ENCODE results near the gene MAST2.
A peak's percentile ranks its signal among the peaks of the same experiment; 100 is the strongest.

Gene MAST2

DNA sequence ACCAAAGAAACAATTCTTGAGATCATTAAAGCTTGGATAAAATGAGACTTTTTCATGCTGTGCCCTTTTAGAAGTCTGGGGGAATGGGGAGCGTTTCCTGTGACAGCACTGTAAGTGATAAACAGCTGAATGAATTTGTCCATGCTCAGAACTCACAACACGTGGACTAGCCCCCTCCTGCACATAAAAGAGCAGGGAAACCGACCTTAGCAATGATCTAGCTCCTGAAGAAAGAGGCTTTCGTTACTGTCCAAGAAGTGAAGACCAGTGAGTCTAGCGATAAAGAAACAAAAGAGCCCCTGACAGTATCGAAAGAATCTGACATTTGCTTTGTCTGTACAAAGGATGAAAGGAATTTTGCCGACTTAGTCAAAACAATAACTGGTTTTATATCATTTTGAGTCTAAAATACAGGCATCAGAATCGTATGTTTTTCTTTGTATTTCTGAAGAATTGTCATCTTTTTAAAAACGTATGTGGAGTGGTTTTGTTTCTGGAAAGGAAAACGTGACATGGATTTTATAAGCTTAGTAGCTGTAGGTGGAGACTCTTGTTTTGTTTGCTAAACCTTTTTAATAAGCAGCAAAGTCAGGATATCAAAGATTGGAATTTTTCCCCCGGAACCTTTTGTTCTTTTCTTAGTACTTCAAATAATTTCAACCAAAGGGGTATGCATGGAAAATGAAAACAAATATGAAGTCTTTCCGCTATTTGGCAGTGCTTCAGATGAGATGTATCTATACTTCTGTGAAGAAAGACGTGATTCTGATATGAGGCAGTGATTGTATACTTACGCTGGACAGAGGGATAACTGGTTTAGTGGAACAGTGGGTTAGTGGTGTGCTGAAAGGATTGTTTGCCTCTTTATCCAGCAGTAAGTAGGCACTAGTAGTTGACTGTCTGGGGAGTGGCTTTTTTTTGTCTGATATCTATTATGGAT lies 61.0 kb downstream of the MAST2 start:
- no peak overlapping the region for H2BK12ac ChIP-seq (ENCODE audit: low read length)
- H3K4me2 ChIP-seq (ENCODE audit: insufficient read depth, low read length, poor library complexity, severe bottlenecking), result no peak overlapping the region
- H3K18ac ChIP-seq (ENCODE audit: low read length), result no peak overlapping the region
- no peak overlapping the region for H2BK5ac ChIP-seq (ENCODE audit: low read length)
- H2AFZ ChIP-seq (ENCODE audit: low read length), result peak overlapping the region; percentile 1
- no peaks in the 10 kb centered on the region for H3K27me3 ChIP-seq (ENCODE audit: control insufficient read depth in 3 of 3, insufficient read depth in 3 of 3, low read depth in 1 of 3, low read length in 3 of 3)
- no peaks in the 10 kb centered on the region for H3K9me3 ChIP-seq (replicated peaks in 1 of 2; ENCODE audit: control insufficient read depth in 2 of 2, insufficient read depth in 1 of 2, low read depth in 1 of 2, low read length in 2 of 2)
- no peak overlapping the region for H2BK15ac ChIP-seq (ENCODE audit: low read length)
- H3K4ac ChIP-seq (ENCODE audit: low read length), result no peak overlapping the region
- H2BK120ac ChIP-seq (ENCODE audit: low read depth, low read length), result no peak overlapping the region
- WGBS, 2 donors (ENCODE audit: extremely low coverage in 2 of 2, insufficient read length in 2 of 2, insufficient replicate concordance in 1 of 2), result no CpG with 5 or more reads among the region's 14 CpGs
- no peaks in the 10 kb centered on the region for H3K79me1 ChIP-seq (ENCODE audit: low read depth, low read length)
- H4K8ac ChIP-seq (ENCODE audit: low read depth, low read length), result no peak overlapping the region
- no peaks in the 10 kb centered on the region for H3K36me3 ChIP-seq (replicated peaks in 1 of 2; ENCODE audit: control insufficient read depth in 2 of 2, insufficient read depth in 2 of 2, low read length in 2 of 2)
- DNase-seq (ENCODE audit: low spot score), result no peak
- H3K14ac ChIP-seq (ENCODE audit: low read length), result no peak overlapping the region
- no peak overlapping the region for H4K91ac ChIP-seq (ENCODE audit: low read depth, low read length, poor library complexity)
- H3K4me3 ChIP-seq (ENCODE audit: low read length in 2 of 2), result no peak overlapping the region
- no peak overlapping the region for H3K27ac ChIP-seq (replicated peaks; ENCODE audit: low read length)
- H3K4me1 ChIP-seq (ENCODE audit: control insufficient read depth in 2 of 2, insufficient read depth in 1 of 2, low read depth in 1 of 2, low read length in 2 of 2), result peaks cover 0 to 12% of the 10 kb centered on the region in 2 donors
- no peak overlapping the region for H3K9ac ChIP-seq (ENCODE audit: low read depth, low read length, poor library complexity)
- H2AK5ac ChIP-seq (ENCODE audit: low read depth, low read length), result no peak overlapping the region
- H3K23ac ChIP-seq (ENCODE audit: low read depth, low read length, poor library complexity), result no peak overlapping the region

DNA sequence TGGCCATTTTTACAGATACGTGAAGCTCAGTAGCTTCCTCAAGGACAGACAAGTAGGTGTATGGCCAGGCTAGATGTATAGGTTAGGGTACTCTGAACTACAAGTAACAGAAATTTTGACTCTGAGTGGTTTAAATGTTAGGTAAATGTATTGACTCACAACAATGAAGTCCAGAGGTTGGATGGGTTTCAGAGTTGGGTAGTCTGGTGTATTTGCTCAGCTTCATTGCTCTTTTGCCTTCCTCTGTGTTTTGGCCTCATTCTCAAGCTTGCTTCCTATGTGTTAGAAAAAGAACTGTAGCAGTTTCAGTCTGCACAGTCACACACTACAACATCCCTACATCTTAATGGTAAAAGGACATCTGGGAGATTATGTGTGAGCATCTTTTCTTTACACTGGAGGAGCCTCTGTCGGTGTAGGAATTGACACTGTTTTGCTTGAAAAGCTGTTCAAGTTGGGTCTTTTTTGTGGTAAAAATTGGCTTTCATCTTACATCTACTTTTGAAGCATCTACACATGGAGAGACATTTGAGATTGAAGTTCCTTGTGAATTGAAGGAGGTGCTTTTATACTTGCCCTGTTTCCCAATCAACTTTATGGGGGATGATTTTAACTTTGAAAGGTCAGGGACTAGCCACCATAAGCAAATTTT lies 64.4 kb downstream of the MAST2 start:
- no CpG with 5 or more reads among the region's 2 CpGs for WGBS, 2 donors (ENCODE audit: extremely low coverage in 2 of 2, insufficient read length in 2 of 2, insufficient replicate concordance in 1 of 2)
- Histone ChIP-seq H3K14ac (ENCODE audit: low read length) (no peak overlapping the region), H2BK15ac (ENCODE audit: low read length) (no peak overlapping the region), H3K9ac (ENCODE audit: low read depth, low read length, poor library complexity) (no peak overlapping the region), H2BK5ac (ENCODE audit: low read length) (no peak overlapping the region), H4K91ac (ENCODE audit: low read depth, low read length, poor library complexity) (no peak overlapping the region), H3K36me3 (replicated peaks in 1 of 2; ENCODE audit: control insufficient read depth in 2 of 2, insufficient read depth in 2 of 2, low read length in 2 of 2) (no peaks in the 10 kb centered on the region), H3K27me3 (ENCODE audit: control insufficient read depth in 3 of 3, insufficient read depth in 3 of 3, low read depth in 1 of 3, low read length in 3 of 3) (no peaks in the 10 kb centered on the region), H3K4me1 (ENCODE audit: control insufficient read depth in 2 of 2, insufficient read depth in 1 of 2, low read depth in 1 of 2, low read length in 2 of 2) (peaks cover 0 to 12% of the 10 kb centered on the region in 2 donors), H2BK12ac (ENCODE audit: low read length) (no peak overlapping the region), H3K9me3 (replicated peaks in 1 of 2; ENCODE audit: control insufficient read depth in 2 of 2, insufficient read depth in 1 of 2, low read depth in 1 of 2, low read length in 2 of 2) (no peaks in the 10 kb centered on the region), H3K4ac (ENCODE audit: low read length) (no peak overlapping the region), H3K4me3 (ENCODE audit: low read length in 2 of 2) (no peak overlapping the region), H2AFZ (ENCODE audit: low read length) (no peak overlapping the region), H2BK120ac (ENCODE audit: low read depth, low read length) (no peak overlapping the region), H2AK5ac (ENCODE audit: low read depth, low read length) (no peak overlapping the region), H3K23ac (ENCODE audit: low read depth, low read length, poor library complexity) (no peak overlapping the region), H3K79me1 (ENCODE audit: low read depth, low read length) (no peaks in the 10 kb centered on the region), H3K27ac (replicated peaks; ENCODE audit: low read length) (no peak overlapping the region), H3K18ac (ENCODE audit: low read length) (no peak overlapping the region), H3K4me2 (ENCODE audit: insufficient read depth, low read length, poor library complexity, severe bottlenecking) (no peak overlapping the region), H4K8ac (ENCODE audit: low read depth, low read length) (no peak overlapping the region)
- no peak for DNase-seq (ENCODE audit: low spot score)

DNA sequence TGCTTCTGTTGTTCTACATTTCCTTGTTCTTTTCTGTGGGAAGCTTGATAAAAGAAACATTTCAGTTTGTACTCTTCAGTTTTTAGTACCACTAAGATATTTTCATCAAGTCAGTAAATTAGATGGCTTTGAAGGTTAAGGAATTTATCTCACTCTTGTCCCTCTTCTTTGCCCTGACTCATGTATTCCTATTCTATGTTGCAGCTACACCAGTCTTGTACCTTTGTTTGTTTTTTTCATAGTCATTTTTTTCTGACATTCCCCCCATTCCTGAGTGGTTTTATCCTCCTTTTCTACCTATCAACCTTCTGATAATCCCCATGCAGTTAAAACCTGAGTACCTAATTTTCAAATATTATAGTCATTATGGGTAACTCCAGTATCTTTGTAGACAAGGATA lies 65.4 kb downstream of the MAST2 start:
- H2BK12ac ChIP-seq (ENCODE audit: low read length), result no peak overlapping the region
- H3K14ac ChIP-seq (ENCODE audit: low read length), result no peak overlapping the region
- H3K18ac ChIP-seq (ENCODE audit: low read length), result no peak overlapping the region
- no peak overlapping the region for H3K23ac ChIP-seq (ENCODE audit: low read depth, low read length, poor library complexity)
- no peaks in the 10 kb centered on the region for H3K27me3 ChIP-seq (ENCODE audit: control insufficient read depth in 3 of 3, insufficient read depth in 3 of 3, low read depth in 1 of 3, low read length in 3 of 3)
- H2AK5ac ChIP-seq (ENCODE audit: low read depth, low read length), result no peak overlapping the region
- H2BK120ac ChIP-seq (ENCODE audit: low read depth, low read length), result no peak overlapping the region
- no peak for DNase-seq (ENCODE audit: low spot score)
- H4K91ac ChIP-seq (ENCODE audit: low read depth, low read length, poor library complexity), result no peak overlapping the region
- H2BK5ac ChIP-seq (ENCODE audit: low read length), result no peak overlapping the region
- no peak overlapping the region for H4K8ac ChIP-seq (ENCODE audit: low read depth, low read length)
- no peak overlapping the region for H3K4me2 ChIP-seq (ENCODE audit: insufficient read depth, low read length, poor library complexity, severe bottlenecking)
- no peak overlapping the region for H3K27ac ChIP-seq (replicated peaks; ENCODE audit: low read length)
- no peak overlapping the region for H3K9ac ChIP-seq (ENCODE audit: low read depth, low read length, poor library complexity)
- no peaks in the 10 kb centered on the region for H3K36me3 ChIP-seq (replicated peaks in 1 of 2; ENCODE audit: control insufficient read depth in 2 of 2, insufficient read depth in 2 of 2, low read length in 2 of 2)
- H2BK15ac ChIP-seq (ENCODE audit: low read length), result no peak overlapping the region
- peaks cover 0 to 4% of the 10 kb centered on the region in 2 donors for H3K4me1 ChIP-seq (ENCODE audit: control insufficient read depth in 2 of 2, insufficient read depth in 1 of 2, low read depth in 1 of 2, low read length in 2 of 2)
- H3K4ac ChIP-seq (ENCODE audit: low read length), result no peak overlapping the region
- H2AFZ ChIP-seq (ENCODE audit: low read length), result no peak overlapping the region
- H3K4me3 ChIP-seq (ENCODE audit: low read length in 2 of 2), result no peak overlapping the region
- no peaks in the 10 kb centered on the region for H3K9me3 ChIP-seq (replicated peaks in 1 of 2; ENCODE audit: control insufficient read depth in 2 of 2, insufficient read depth in 1 of 2, low read depth in 1 of 2, low read length in 2 of 2)
- H3K79me1 ChIP-seq (ENCODE audit: low read depth, low read length), result no peaks in the 10 kb centered on the region

DNA sequence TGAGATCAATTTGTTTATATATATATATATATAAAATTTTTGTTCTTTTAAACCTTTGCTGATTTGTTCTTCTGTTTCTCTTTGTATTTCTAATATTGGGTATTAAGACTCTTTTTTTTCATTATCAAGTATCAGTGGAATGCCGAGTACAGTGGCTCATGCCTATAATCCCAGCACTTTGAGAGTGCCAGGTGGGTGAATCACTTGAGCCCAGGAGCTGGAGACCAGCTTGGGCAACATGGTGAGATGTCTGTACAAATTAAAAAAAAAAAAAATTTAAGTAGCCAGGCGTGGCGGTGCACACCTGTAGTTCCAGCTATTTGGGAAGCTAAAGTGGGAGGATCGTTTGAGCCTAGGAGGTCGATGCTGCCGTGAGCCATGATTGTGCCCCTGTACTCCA lies 67.1 kb downstream of the MAST2 start:
- no peak overlapping the region for H3K27ac ChIP-seq (replicated peaks; ENCODE audit: low read length)
- WGBS, 2 donors (ENCODE audit: extremely low coverage in 2 of 2, insufficient read length in 2 of 2, insufficient replicate concordance in 1 of 2), result no CpG with 5 or more reads among the region's 6 CpGs
- DNase-seq (ENCODE audit: low spot score), result no peak
- H3K27me3 ChIP-seq (ENCODE audit: control insufficient read depth in 3 of 3, insufficient read depth in 3 of 3, low read depth in 1 of 3, low read length in 3 of 3), result no peaks in the 10 kb centered on the region
- no peak overlapping the region for H3K4me3 ChIP-seq (ENCODE audit: low read length in 2 of 2)
- H2AK5ac ChIP-seq (ENCODE audit: low read depth, low read length), result no peak overlapping the region
- no peaks in the 10 kb centered on the region for H3K4me1 ChIP-seq (ENCODE audit: control insufficient read depth in 2 of 2, insufficient read depth in 1 of 2, low read depth in 1 of 2, low read length in 2 of 2)
- H2AFZ ChIP-seq (ENCODE audit: low read length), result no peak overlapping the region
- no peaks in the 10 kb centered on the region for H3K9me3 ChIP-seq (replicated peaks in 1 of 2; ENCODE audit: control insufficient read depth in 2 of 2, insufficient read depth in 1 of 2, low read depth in 1 of 2, low read length in 2 of 2)
- no peaks in the 10 kb centered on the region for H3K36me3 ChIP-seq (replicated peaks in 1 of 2; ENCODE audit: control insufficient read depth in 2 of 2, insufficient read depth in 2 of 2, low read length in 2 of 2)
- H3K4ac ChIP-seq (ENCODE audit: low read length), result no peak overlapping the region
- H4K91ac ChIP-seq (ENCODE audit: low read depth, low read length, poor library complexity), result no peak overlapping the region
- no peak overlapping the region for H2BK15ac ChIP-seq (ENCODE audit: low read length)
- H3K14ac ChIP-seq (ENCODE audit: low read length), result no peak overlapping the region
- H3K79me1 ChIP-seq (ENCODE audit: low read depth, low read length), result no peaks in the 10 kb centered on the region
- no peak overlapping the region for H3K9ac ChIP-seq (ENCODE audit: low read depth, low read length, poor library complexity)
- H2BK120ac ChIP-seq (ENCODE audit: low read depth, low read length), result no peak overlapping the region
- H2BK5ac ChIP-seq (ENCODE audit: low read length), result no peak overlapping the region
- H3K18ac ChIP-seq (ENCODE audit: low read length), result no peak overlapping the region
- no peak overlapping the region for H2BK12ac ChIP-seq (ENCODE audit: low read length)
- H3K23ac ChIP-seq (ENCODE audit: low read depth, low read length, poor library complexity), result no peak overlapping the region
- no peak overlapping the region for H4K8ac ChIP-seq (ENCODE audit: low read depth, low read length)
- no peak overlapping the region for H3K4me2 ChIP-seq (ENCODE audit: insufficient read depth, low read length, poor library complexity, severe bottlenecking)
